GM23338 (cell line): ENCODE results near the gene MAMLD1.

ENCODE experiments used
- EZH2phosphoT487 ChIP-seq: fragments of 200-600 bp; sonication (generic); IDR thresholded peaks from one replicate; pipeline ENCODE4 v1.8.1; 2018; ENCODE audit warnings: antibody characterized with exemption; ENCODE audit not compliant: unreplicated experiment
- TF ChIP-seq, protein P1 (sequence below): IDR thresholded peaks from one replicate; pipeline ENCODE4 v1.6.1; 2018; ENCODE audit warnings: antibody characterized with exemption; ENCODE audit not compliant: unreplicated experiment

DNA sequence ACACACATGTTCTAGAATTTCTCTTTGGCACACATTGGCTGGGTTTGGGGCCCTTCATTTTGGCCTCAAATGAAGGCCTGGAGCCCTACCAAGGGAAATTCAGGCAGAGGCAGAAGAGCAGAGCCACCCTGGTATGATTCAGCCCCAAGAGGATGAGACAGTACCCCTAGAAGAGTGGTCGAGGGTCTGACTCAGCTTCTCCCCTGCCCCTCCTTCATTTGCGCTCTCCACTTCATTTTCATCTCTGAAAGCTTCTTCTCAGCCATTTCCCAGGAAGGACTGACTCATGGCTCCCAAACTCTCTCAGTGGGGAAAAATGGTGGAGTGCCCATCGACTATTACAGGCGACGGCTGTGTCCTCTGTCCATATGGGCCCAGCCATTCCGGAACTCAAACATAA, 43.5 kb downstream of the MAMLD1 start:
- TF ChIP-seq EZH2phosphoT487 = no peak
- TF ChIP-seq, protein P1, sequence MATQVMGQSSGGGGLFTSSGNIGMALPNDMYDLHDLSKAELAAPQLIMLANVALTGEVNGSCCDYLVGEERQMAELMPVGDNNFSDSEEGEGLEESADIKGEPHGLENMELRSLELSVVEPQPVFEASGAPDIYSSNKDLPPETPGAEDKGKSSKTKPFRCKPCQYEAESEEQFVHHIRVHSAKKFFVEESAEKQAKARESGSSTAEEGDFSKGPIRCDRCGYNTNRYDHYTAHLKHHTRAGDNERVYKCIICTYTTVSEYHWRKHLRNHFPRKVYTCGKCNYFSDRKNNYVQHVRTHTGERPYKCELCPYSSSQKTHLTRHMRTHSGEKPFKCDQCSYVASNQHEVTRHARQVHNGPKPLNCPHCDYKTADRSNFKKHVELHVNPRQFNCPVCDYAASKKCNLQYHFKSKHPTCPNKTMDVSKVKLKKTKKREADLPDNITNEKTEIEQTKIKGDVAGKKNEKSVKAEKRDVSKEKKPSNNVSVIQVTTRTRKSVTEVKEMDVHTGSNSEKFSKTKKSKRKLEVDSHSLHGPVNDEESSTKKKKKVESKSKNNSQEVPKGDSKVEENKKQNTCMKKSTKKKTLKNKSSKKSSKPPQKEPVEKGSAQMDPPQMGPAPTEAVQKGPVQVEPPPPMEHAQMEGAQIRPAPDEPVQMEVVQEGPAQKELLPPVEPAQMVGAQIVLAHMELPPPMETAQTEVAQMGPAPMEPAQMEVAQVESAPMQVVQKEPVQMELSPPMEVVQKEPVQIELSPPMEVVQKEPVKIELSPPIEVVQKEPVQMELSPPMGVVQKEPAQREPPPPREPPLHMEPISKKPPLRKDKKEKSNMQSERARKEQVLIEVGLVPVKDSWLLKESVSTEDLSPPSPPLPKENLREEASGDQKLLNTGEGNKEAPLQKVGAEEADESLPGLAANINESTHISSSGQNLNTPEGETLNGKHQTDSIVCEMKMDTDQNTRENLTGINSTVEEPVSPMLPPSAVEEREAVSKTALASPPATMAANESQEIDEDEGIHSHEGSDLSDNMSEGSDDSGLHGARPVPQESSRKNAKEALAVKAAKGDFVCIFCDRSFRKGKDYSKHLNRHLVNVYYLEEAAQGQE = no peak
